Astrocyte of the hippocampus (primary cell): Measurements from ENCODE around the gene WDR64.
A peak's percentile ranks its signal among the peaks of the same experiment; 100 is the strongest.

Source experiments
- DNase-seq: peaks from one replicate; pipeline ENCODE4 v3.0.0; 2011; ENCODE audit warnings: low read depth, low spot score

WDR64 gene

GRCh38 chr1:241837416-241837815, 185.3 kb downstream of the WDR64 start:
- DNase-seq = no peak

- peak; percentile 22 for DNase-seq
Observed at GRCh38 chr1:241837901-241838300, 185.8 kb downstream of the WDR64 start.

GRCh38 chr1:241838897-241839296, 186.8 kb downstream of the WDR64 start:
- no peak for DNase-seq

GRCh38 chr1:241839369-241839979, 187.4 kb downstream of the WDR64 start:
- no peak for DNase-seq

GRCh38 chr1:241840164-241840563, 188.1 kb downstream of the WDR64 start:
- no peak for DNase-seq

- no peak for DNase-seq
Observed at GRCh38 chr1:241841691-241842090, 189.6 kb downstream of the WDR64 start.

GRCh38 chr1:241842565-241842964, 190.5 kb downstream of the WDR64 start:
- no peak for DNase-seq

GRCh38 chr1:241844593-241844992, 192.5 kb downstream of the WDR64 start:
- no peak for DNase-seq

- no peak for DNase-seq
Observed at GRCh38 chr1:241846375-241846774, 194.3 kb downstream of the WDR64 start.

- DNase-seq = no peak
Observed at GRCh38 chr1:241846862-241847539, 194.9 kb downstream of the WDR64 start.

- no peak for DNase-seq
Observed at GRCh38 chr1:241847540-241847795, 195.4 kb downstream of the WDR64 start.

- peak; percentile 96 for DNase-seq
Observed at GRCh38 chr1:241847796-241848685, 196.0 kb downstream of the WDR64 start, which contains the start of gene EXO1. EXO1 (plus strand) TSS chr1:241848204; CDS start chr1:241850426, 2,222 bp downstream.

GRCh38 chr1:241848686-241849344, 196.7 kb downstream of the WDR64 start:
- DNase-seq = peak; percentile 5

GRCh38 chr1:241849345-241849695, 197.2 kb downstream of the WDR64 start:
- DNase-seq = no peak
